Stimulated activated CD8-positive, alpha-beta memory T cell treated with anti-CD3 and anti-CD28 coated beads, Interleukin-4, amount 100 ng/mL, for 24 hours (primary cell): ENCODE results near the gene TSC1.

ENCODE experiments used
- DNase-seq: peaks from one replicate; pipeline ENCODE4 v3.0.0-alpha.2; 2020; ENCODE audit warnings: low read depth

TSC1 gene

GRCh38 chr9:132888151-132888550 is 56.3 kb downstream of the TSC1 start:
- DNase-seq: no peak

GRCh38 chr9:132887181-132888120 is 57.0 kb downstream of the TSC1 start:
- no peak for DNase-seq

GRCh38 chr9:132886334-132886725 is 58.1 kb downstream of the TSC1 start:
- no peak for DNase-seq

DNA sequence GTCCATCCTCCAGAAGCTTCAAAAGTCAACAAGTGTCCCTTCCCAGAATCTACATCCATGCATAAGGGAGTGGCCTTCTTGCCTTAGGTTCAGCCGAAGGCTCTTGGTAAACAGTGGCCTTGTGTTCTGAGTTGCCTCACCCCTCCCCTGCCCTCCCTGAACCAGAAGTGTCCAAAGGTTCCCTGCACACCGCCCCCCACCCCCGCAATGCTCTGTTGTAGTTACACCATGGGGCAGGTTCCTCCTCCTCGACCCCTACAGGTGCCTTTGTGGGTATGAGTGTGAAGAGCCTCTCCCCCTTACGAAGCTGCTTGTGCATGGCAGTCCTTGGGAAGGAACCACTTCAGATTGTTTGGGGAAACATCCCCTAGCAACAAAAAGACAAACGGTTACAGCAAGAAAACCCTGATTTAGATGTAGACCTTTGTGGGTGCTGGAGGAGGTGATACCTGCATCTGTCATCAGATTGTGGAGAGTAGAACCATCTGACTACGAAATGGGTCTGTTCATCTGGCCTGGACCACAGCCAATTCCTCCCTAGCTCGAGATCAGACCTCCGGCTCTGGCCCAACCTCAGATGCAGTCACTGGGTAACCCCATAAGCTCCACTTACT is 58.6 kb downstream of the TSC1 start:
- no peak for DNase-seq

DNA sequence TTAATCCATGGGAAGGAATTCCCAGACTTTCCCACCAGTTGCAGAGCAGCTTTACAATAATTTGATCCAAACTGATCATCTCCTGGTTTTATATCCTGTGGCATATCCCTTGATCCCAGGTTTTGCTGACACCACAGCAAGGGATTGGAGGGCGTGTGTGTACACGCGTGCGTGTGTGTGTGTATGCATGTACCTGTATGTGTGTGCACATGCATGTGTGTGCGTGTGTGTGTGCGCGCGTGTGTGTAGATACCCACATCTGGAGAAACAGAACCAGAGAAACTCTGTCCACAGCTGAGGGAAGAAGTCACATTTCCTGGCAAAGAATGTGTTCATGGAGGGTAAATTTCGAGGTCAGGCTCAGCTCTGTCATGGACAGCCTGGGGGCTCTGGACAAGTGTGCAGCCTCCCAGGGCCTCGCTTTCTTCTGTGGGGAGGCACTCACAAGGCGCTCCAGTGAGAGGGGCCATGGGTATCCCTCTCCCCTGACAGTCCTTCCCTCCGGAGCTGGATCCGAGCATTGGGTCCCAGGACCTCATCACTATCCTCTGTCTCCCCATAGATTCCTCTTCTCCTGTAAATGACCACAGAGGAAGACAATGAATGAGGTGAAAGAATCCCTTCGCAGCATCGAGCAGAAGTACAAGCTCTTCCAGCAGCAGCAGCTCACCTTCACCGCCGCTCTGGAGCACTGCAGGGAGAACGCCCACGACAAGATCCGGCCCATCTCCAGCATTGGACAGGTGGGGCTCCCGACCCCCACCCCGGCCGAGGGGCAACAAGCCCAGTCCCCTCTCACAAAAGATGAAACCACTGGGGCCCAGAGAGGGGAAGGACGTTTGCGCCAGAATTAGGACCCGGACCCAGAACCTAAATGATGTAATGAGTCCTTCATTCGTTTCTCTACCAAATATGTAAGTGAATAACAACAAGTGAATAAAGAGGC is 60.8 kb downstream of the TSC1 start:
- no peak for DNase-seq

DNA sequence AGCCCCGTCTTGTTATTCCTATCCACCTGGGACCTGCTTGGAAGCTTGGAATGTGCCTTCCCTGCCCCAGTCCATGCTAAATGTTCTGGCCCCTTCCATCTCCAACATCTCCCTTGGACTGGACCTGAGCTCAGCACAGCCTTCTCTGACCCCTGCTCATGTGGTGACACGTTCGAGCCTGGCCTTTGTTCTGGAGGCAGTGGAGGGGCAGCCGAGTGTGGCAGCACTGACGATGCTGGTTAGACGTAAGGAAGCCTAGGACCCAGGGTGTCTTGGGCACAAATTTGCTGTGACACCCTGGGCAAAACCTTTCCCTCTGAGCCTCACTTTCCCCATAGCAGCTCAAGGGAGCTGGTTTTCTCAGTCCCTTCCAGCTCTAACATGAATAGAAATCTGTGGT is 61.8 kb downstream of the TSC1 start:
- no peak for DNase-seq

DNA sequence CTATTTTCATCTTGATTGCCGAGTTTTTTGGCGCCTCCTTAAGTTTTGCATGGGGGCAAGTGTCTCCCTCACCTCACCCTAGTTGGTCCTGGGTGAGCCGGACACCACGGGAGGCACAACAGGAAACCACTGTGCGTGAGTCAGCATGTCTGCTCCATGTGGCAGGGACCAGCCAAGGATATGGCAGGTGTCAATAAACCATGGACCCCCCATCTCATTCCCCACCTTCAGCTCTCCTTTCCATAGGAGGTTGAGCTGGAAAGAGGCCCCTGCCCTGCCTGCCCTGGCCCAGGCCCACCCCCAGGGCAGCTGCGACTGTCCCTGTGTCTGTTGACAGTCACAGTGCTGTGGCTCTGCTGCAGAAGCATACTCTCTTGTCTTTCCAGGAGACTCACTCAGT is 62.6 kb downstream of the TSC1 start:
- no peak for DNase-seq

DNA sequence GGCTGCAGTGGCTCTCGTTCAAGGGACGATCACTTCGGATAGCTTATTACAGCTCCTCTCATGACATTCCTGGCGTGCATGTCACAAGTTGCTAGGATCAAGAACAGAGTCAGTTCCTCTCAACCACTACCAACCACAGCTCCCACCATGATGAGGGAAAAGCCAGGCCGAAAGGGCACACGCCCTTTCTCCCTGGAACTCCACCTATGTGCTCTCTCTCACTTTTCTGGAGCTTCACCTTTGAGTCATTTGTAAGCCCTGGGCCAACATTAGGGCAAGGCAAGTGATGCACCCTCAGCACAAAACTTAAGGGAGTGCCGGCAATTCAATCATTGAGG is 64.1 kb downstream of the TSC1 start:
- no peak for DNase-seq

GRCh38 chr9:132879457-132880323 is 64.7 kb downstream of the TSC1 start:
- DNase-seq: no peak

- DNase-seq: peak; percentile 23
These were observed 65.5 kb downstream of the TSC1 start, which contains the start of gene SPACA9 for GRCh38 chr9:132878695-132879456. SPACA9 (plus strand) TSS chr9:132878898; CDS start chr9:132883948, 5,050 bp downstream.

DNA sequence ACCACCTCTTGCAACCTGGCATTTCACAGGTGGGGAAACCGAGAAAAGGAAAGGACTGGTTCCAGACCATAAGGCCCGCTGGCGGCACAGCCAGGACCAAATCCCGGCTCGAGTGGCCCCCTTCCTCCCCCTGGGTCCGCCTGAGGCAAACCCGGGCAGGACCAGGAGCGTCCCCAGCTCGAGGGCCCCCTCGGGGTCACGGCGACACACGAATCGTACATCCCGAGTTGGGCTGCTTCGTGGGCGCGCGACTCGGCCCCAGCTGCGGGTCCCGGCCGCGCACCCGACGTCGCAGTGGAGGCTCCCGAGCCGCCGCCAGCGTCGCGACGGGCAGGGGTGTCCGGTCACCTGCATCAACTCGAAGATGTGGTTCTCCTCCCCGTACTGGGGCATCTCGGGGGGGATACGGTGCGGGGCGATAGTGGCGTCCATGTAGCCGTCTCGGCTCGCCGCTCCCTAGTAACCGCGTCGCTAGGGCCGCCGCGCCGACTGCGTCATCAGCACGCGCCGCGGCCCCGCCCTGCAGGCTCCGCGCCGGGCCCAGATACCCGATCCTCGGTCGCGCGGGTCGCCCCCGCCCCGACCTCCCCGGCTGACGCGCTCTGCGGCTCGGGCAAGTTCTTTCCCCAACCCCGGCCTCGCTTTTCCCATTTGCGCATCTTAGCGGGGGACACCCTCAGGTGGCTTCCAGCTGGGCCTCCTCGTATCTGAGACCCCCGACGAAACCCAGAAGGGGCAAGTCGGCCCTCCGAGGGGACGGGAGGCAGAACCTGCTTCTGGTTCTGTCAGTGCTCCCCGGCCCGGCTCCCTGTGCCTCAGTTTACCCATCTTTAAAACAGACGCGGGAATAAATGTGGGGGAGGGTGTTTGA is 66.4 kb downstream of the TSC1 start, which contains the start of gene AK8:
TSS of gene AK8 (minus strand) at position 461 of the 871 bp plus-strand sequence. CDS start at position 432, 29 bp downstream.
- peak; percentile 61 for DNase-seq

GRCh38 chr9:132877458-132877823 is 67.0 kb downstream of the TSC1 start:
- no peak for DNase-seq

DNA sequence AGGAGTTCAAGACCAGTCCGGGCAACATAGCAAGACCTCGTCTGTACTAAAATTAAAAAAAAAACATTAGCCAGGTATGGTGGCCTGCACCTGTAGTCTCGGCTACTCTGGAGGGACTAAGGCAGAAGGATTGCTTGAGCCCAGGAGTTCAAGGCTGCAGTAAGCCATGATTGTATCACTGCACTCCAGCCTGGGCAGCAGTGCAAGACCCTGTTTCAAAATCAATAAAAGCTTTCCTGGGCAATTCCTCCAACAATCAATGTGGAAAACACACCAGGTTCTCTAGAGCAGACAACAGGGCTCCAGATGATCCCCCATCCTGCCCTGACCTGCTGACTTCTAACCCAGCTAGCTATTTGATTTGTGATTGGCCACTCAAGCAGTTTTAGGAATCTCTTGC is 67.6 kb downstream of the TSC1 start:
- no peak for DNase-seq

GRCh38 chr9:132875159-132875558 is 69.3 kb downstream of the TSC1 start:
- no peak for DNase-seq

DNA sequence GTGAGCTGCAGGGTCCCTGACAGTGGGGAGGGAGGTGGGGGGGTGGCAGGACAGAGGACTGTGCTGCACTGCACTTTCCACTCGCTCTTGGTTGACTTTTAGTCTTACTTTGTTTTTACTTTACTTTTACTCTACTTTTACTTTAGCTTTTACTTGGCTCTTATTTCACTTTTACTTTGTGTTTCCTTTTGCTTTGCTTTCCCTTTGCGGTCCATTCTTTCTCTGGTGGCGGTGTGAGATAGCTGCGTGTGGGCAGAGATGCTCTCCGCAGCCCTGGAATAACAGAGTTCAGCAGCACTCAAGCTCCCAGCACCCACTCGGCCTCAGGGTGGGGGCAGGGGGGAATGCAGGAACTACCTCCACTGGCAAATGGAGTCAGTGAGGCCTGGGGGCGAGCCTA is 71.0 kb downstream of the TSC1 start:
- no peak for DNase-seq

DNA sequence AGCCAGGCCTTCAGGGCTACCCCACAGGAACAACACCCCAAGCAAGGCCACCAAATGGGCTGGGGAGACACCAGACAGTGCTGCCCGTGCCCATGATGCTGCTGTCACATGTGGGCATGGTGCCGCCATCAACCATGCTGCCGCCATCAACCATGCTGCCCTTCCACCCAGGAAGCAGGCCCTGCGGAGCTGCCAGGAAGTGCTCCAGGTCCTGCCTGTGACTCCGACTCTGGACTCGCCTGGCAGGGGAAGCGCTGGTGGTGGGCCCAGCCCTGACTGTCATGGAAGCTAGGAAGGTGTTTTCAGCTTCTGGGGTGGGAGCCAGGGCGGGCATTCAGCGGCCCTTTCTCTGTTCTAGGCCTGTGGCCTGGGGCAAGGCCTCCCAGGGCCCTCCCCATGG is 75.2 kb downstream of the TSC1 start:
- no peak for DNase-seq

GRCh38 chr9:132866898-132867297 is 77.5 kb downstream of the TSC1 start:
- DNase-seq: no peak

DNA sequence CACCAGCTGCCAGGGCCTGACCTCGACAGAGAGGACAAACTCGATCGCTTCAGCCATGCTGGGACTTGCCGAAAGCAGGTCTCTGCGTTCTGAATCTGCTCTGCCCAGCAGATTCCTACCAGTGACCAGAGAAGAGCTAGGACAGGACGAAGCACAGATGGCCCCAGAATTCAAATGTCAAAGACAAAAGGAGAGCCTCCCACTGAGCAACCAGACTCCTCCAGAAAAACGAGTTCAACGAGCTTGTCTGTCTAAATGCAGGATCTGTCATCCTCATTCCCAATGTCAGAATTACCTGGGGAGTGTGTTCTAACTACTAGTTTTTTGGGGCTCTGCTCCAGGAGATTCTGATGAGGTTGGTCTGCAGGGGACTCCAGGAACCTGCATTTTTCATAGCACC is 79.7 kb downstream of the TSC1 start:
- DNase-seq: no peak

GRCh38 chr9:132864277-132864676 is 80.1 kb downstream of the TSC1 start:
- DNase-seq: no peak

DNA sequence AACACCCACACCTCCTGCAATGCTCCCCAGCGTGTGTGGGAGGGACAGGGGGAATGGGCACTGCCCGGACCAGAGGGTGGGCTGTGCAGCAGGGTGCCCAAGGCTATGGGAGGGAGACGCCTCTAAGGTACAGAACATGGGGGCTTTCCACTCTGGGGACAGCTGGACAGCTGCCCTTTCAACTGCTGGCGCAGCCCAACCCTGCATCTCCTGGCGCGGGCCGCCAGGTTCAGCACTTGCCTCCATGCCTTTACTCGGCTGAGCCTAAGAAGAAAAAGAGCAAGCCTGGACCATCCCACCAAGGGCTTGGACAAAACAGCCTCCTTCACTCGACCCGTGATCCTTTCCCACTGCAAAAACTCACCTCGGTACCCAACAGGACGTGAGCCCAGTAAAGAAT is 81.3 kb downstream of the TSC1 start:
- no peak for DNase-seq
